Neural progenitor cell (in vitro differentiated cells): Measurements from ENCODE around the gene BEX3.

Experiments
- EZH2 ChIP-seq: fragments of 200-600 bp; sonication (generic); IDR thresholded peaks from 2 replicates; pipeline ENCODE4 v1.6.1; 2017; ENCODE audit warnings: antibody characterized with exemption, mild to moderate bottlenecking, moderate library complexity
- TF ChIP-seq, protein P1 (sequence below): fragments of 200-600 bp; sonication (generic); IDR thresholded peaks from 2 replicates; pipeline ENCODE4 v1.5.1; 2017; ENCODE audit warnings: antibody characterized with exemption, mild to moderate bottlenecking

DNA sequence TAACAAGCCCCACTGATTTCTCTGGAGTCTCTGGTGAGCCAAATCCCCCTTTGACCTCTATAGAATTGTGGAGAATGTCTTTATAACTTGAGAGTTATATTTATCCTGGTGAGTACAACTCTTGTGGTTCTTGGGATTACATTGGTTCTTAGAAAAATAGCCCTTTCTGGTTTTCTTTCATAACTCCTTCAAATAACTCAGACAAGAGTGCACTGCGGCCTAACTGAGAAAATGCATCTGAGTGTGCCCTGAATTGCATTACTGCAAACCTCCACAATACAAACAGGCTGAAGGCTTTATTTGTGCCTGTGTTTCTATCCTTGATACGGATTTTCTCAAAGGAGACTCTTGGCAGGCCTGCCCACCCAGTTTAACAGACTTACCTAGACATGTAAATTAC, 2.7 kb downstream of the BEX3 start:
- TF ChIP-seq, protein P1, sequence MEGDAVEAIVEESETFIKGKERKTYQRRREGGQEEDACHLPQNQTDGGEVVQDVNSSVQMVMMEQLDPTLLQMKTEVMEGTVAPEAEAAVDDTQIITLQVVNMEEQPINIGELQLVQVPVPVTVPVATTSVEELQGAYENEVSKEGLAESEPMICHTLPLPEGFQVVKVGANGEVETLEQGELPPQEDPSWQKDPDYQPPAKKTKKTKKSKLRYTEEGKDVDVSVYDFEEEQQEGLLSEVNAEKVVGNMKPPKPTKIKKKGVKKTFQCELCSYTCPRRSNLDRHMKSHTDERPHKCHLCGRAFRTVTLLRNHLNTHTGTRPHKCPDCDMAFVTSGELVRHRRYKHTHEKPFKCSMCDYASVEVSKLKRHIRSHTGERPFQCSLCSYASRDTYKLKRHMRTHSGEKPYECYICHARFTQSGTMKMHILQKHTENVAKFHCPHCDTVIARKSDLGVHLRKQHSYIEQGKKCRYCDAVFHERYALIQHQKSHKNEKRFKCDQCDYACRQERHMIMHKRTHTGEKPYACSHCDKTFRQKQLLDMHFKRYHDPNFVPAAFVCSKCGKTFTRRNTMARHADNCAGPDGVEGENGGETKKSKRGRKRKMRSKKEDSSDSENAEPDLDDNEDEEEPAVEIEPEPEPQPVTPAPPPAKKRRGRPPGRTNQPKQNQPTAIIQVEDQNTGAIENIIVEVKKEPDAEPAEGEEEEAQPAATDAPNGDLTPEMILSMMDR, result no peak
- no peak for TF ChIP-seq EZH2
